Femur (tissue), 1 donor: ENCODE measurements around the gene SMOC2.

Source experiments
- DNase-seq: peaks from one replicate; pipeline ENCODE4 v3.0.0-alpha.2; 2017

SMOC2 gene

DNA sequence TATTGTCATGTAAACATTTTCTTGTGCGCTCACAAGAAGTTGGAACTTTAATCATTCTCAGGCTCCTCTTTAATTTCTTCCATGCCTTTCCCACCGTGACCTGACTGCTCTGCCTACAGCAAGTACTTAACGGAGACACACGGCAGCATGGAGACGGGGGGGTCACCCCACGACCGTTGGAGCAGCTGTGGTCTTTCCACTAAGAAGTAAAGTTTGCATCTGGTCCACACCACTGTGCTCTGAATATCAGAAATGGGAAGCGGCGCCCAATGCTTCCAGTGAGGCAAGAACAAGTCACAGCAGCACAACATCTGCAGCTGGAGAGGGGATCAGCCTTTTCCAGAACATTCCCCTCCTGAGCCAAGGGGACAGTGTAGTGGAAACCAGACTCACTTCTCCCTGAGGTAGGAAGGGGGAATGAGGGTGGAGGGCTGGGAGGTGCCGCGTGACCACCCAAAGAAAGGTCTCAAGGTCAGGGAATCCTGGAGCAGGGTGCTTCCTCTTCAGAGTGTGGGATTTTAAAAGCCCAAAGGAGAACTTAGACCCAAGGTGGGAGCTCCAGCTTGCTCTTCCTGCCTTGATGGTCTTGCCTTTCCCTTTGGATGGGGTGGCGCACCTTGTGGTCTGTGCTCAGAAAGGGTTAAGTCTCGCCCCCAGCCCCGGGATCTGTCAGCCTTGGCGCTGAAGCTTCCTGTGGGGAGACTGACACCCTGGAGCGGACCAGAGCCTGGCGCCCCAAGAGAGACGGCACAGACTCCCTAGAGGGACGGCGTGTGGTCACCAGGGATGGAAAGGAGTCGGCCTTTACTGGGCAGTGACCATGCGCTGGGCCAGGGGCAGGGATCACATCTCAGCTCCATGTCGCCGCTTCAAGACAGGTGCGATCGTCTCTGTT is 25.6 kb upstream of the SMOC2 start:
- peak; percentile 75 for DNase-seq

DNA sequence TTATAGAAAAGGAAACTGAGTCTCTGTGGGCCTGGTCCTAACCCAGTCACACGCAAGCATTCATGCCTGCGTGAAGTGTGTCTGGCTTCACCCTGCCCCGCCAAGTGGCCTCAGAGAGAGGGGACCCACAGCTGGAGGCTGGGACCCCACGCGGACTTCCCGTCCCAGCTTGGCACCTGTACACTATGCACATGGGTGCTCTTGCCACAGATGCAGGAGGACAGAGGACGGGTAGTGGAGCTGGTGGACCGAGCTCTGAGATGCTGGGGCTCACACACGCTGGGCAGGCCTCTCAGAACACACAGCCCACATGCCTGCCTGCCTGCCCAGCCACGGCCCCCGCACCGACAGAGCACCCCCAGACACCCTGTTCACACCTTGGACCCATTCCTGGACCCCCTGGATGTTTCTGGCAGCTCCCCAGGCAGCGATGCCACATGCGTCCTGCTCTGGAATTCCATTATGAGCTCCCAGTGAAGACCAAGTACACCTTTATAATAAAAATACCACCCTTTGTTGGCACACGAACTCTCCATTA is 24.9 kb upstream of the SMOC2 start:
- peak; percentile 14 for DNase-seq

DNA sequence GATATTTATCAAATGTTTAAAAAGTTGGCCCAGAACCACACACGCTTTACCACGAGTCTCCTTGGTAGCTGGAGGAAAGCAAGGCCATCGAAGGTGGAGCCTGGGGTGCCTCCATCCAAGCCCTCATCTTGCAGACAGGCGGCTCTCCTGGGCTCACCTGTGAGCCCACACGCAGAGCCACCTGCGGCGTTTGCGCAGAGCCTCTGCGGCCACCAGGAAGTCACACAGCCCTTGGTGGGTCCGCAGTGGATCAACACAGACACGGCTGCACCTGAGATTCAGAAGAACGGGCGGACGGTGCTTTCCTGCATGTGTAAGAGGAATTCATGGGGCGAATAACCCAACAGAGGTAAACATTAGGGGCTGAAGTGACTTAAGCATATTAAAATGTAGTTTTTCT is 24.5 kb upstream of the SMOC2 start:
- DNase-seq, result no peak

DNA sequence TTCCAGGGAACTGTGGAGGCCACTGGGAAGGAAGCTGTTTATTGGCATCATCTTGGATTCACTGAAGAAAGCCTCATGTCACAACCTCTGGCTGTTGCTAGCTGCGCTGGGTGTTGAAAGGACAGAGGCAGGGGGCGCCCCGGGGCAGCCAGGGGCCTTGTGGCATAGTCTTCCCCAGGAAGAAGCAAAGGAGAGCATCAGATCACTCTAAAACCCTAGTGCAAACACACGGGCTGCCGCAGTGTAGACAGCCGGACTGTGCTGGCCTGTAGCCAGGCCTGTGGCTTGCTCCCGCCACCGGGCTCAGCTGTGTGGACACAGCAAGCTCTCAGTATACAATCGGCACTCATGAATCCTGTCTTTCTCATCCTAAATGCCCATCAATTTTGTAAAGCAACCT is 23.8 kb upstream of the SMOC2 start:
- DNase-seq, result peak; percentile 49

DNA sequence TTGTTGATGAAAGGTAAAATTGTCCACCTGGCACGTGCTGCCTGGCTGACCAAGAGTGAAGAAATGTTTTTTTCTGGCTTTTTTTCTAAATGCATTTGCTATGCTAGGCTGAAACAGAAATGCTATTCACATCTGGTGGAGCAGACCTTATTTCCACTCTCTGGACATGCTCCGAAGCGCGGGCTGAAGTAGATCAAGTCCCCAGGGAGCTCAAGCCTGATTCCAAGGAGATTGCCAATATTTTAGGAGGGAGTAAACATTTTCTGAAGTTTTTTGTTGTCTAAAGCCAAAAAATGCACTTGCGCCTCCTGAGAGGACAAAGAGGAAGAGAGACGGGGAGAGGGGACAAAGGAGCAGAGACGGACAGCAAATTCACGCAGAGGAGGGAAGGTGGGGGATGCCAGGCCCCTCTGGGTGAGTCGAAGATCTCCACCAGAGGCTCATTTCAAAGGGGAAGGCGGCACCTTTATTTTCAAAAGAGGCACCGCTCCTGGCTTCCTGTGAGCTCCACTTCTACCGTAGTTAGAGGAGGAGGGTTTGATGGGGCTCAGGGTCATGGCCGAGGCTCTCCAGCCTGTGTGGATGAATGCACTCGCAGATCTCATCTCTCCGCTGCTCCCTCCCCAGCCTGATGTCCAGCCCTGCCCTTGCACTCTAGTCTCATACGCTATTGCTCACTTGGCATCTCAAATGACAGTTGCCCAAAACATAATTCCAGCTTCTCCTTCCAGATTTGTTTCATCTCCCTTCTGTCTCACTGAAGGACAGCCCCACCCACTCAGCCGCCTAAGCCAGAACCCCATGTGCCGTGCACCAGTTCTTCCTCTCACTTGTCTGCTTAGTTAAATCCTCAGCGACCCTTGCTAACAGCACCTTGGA is 23.1 kb upstream of the SMOC2 start:
- DNase-seq, result peak; percentile 51

DNA sequence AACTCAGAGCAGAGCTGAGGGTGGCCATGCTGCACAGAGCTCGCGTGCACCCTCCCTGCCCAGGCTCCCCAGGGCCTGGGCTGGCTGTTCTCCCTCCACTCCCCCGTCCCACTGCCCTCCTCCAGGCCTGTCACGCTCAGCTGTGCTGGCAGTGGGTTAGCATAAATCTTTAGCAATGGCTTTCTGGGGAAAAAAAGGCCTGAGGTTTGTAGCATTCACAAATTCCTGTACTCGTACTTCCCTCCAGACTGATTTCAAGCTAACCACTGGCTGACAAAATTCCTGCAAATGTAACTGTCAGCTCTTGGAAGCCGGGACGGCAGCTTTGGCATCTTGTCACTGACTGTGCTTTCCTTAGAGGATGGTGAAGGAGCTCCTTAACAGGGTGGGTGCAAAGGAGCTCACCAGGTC is 22.3 kb upstream of the SMOC2 start:
- peak; percentile 56 for DNase-seq

DNA sequence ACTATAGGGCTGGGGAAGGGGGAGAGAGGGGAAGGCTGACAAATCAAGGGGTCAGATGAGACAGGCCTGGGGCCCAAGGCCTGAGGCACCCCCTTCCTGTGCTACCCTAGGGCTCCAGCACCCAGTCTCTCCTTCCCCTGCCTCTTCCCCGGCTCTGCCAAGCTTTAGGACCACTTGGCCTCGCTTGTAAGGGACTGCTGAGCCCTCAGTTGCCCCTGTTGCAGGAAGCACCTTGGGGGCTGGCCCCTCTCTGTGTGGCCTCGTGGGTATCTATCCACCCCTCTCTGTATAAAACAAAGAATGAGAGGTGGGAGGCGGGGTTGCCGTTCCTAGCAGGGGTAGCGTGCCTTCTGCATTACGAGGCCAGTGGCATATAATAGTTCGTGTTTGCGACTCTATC is 21.4 kb upstream of the SMOC2 start:
- DNase-seq, result no peak

DNA sequence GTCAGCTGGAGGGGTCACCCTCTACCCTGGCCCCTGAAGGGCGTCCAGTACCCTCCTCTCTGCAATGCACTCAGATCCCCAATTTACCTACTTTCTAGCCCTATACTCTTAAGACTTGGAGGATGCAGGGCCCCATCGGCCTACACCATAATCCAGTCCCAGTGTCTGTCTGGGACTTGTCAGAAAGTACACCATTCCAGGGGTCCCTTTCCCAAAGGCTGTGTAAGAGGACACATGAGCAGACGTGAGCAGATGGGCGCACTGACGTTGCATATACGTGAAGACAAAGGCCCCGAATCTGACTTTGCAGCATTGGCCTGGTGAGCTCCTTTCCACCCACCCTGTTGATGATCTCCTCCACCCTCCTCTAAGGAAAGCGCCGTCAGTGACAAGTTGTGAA is 20.9 kb upstream of the SMOC2 start:
- DNase-seq, result no peak

DNA sequence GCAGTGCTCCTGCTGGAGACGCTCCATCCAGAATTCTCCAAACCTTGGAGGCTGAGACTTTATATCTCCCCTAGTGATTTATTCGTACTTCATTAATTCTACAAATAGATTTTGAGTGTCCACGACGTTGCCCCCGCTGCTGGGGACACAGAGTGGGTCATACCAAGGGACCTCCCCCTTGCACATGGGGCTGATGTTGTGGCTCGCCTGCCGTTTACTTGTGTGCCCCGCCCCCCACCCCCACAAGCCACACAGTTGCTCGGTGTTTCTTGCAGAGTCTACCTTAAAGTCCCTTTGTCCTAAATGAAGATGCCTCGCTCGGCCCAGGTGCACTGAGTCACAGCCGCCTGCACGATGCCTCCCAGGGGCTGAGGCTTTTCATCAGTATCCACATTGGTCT is 20.3 kb upstream of the SMOC2 start:
- no peak for DNase-seq

DNA sequence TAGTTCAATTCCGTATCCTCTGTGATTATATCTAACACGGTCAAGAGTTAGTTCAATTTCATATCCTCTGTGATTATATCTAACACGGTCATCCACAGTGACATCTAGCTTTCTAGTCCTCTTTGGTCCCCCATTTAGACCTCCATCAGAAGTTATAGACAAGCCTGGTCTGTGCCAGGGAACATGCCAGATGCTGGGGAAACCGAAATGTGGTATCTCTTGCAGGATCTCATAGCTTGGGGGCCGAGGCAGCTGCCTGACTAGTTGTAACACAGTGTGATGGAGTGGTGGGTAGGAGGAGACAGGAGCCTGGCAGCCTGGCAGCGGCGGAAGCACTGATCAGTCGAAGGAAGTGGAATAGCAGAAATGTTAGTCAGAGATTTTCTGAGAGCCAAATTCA is 13.8 kb upstream of the SMOC2 start:
- no peak for DNase-seq

DNA sequence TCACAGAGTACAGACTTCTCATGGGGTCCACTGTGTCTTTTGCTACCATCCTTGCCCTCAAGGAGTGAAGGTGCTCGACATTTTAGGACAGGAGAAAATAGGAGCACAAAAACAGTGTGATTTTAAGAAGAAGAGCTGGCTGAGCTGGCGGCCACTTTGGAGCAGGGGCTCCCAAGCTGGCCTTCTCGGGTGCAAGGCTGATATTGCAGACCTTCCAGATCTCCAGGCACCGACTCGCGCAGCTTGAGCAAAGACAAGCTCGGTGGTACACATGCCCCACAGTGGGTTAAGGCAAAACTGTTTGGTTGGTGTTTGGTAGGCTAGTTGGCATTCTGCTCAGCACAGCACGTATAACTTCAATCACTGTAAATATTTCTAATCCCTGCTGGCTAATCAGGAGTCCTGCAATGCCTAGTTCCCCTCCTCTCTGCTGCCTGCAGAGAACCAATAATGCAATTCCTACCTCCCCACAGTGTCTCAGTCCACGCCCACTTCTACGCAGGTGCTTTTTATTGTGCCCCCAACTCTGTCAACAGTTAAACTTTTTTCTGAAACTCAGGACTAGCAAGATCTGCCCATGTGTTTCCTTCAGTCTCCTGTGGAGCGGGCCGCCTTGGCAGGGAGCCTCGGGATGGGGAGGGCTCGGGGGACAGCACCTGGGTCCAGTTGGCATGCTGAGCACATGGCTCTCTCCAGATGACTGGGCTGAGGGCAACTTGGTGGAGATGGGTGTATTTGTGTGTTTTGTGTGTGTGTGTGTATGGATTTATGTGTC is 12.7 kb upstream of the SMOC2 start:
- DNase-seq, result no peak

DNA sequence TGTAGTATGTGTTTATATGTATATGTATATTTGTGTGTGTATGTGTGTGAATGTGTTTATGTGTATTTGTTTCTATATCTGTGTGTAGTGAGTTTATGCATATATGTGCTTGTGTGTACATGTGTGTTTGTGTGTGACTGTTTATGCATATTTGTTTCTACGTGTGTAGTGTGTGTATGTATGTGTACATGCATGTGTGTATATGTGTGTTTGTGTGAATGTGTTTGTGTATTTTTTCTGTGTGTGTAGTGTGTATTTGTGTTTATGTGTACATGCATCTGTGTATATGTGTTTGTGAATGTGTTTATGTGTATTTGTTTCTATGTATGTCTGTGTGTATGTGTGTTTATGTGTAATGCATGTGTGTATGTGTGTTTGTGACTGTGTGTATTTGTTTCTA is 12.1 kb upstream of the SMOC2 start:
- DNase-seq, result no peak

DNA sequence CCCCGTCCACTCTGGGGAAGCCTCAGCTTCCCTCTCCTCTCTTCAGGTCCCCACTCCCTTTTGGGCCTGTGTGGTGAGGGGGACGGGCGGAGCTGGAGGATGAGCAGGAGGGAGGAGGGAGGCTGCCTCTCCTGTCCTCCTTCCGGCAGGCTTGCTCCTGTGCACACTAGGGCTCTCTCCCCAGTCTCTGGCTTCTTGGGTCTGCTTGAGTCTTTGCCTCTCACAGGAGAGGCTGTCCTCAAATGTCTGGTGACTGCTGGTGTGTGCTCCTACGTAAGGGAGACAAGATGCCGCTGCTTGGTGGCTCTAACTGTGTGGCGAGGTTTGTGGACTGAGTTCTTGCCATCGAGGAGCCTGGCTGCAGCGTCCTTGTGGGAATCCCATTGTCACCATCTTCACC is 8.8 kb upstream of the SMOC2 start:
- no peak for DNase-seq

DNA sequence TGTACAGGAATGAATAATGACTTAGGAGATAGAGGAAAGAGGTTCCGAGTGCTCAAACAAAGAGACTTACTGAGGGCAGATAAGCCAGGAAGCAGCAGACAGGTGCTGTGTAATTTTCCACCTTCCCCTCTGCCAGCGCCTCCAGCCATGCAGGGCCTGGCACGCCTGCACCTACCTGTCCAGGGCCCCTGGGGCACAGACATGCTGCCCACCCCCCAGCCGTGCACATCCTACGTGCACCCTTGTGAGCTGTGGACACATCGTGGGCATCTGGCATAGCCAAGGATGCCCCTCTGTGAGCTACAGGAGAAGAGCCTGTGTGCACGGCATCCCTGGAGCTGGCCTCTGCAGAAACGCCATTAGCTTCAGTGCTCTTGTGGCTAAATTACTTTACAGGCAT is 7.1 kb upstream of the SMOC2 start:
- no peak for DNase-seq

DNA sequence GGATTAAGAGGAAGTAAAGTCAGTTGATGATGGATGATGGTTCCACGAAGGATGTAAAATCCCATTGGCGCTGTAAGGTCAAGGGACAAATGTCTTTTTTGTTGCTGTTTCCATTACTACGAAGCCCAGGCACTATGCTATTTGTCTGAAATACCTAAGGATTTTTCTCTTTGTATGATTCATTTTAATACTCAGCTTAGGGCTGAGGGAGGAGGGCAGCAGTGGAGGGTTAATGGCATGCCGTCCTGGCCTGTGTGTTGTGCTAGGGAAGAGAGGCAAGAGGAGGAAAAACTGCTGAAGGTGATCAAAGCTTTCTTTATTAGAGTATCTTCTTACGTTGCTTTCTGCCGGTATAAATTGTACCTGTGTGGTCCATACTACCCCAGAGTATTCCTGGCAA is 6.5 kb upstream of the SMOC2 start:
- DNase-seq, result no peak

DNA sequence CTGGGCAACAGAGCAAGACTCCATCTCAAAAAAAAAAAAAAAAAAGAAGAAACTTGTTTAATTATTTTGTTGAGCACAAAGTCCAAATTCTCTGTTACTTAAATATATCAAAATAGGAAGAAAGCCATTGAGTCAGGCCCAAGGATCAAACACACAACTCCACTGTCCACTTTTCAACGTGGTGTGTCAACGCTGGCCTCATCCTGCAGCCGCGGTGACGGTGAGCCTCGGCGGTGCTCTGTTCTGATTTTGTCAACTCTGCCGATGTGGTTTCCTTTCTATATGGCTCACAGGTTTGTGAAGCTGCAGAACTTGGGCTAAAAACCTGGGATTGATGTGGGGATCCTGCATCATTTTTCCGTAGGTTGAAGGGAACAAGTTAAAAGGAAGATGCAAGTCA is 3.2 kb upstream of the SMOC2 start:
- DNase-seq, result no peak

DNA sequence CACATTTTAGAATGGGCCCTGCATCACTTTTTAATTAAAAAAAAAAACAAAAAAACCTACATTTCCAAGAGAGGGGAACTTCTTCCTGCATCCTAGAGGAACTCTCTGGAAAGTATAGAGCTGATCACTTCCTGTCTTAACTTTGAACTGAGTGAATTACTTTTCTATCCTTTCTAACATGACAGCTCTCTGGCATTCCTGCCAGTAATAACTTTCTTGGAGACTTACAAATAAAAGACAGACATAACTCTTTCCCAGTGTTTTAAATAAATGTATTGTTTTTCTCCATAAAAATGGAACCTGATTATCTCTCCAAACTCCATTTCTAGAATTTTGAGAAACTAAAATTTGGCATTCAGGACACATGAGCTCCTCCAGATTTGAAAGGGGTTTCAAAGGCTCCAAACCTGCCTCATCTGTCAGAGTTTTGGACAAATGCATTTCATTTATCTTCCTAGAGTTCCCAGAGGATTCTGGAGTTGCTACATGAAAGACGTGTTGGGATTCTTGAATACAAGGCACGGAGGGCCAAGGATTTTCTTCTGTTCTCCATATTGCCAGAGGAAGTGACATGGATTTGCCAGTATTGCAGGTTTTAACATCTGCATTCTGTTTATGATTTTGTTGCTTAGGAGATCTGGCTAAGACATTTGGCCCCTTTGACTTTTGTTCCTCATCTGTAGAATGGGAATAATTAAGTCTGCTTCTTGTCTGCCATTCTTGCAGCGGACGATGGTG is 2.0 kb upstream of the SMOC2 start:
- no peak for DNase-seq

DNA sequence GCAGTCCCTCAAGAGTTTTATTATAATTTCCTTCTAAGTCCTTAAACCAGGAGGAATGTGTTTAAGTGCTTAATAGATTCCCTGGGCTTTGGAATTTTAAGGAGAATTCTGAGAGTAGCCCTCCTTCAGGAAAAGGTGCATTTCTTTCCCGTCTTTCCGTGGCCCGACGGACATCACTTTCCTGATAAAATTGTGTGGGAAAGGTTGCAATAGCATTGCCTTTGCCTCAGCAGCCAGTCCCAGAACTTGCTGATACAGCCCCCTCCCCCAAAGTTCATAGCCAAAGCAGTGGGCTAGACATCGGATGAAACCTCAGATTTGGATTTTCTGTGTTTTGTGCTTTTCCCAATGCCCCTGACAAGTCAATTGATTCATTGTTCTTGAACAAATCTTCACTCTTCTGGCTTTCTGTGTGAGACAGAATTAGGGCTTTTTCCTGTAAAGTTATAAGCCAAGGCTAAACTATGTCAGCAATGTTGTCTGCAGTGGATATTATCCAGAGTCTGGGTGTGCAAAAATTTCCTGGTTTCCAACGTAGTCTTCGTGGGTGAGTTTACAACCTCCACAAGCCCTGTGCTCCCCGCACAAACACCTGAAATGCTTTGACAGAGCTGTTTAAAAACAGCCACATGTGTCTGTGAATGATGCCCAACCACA is 1.1 kb upstream of the SMOC2 start:
- DNase-seq, result no peak

DNA sequence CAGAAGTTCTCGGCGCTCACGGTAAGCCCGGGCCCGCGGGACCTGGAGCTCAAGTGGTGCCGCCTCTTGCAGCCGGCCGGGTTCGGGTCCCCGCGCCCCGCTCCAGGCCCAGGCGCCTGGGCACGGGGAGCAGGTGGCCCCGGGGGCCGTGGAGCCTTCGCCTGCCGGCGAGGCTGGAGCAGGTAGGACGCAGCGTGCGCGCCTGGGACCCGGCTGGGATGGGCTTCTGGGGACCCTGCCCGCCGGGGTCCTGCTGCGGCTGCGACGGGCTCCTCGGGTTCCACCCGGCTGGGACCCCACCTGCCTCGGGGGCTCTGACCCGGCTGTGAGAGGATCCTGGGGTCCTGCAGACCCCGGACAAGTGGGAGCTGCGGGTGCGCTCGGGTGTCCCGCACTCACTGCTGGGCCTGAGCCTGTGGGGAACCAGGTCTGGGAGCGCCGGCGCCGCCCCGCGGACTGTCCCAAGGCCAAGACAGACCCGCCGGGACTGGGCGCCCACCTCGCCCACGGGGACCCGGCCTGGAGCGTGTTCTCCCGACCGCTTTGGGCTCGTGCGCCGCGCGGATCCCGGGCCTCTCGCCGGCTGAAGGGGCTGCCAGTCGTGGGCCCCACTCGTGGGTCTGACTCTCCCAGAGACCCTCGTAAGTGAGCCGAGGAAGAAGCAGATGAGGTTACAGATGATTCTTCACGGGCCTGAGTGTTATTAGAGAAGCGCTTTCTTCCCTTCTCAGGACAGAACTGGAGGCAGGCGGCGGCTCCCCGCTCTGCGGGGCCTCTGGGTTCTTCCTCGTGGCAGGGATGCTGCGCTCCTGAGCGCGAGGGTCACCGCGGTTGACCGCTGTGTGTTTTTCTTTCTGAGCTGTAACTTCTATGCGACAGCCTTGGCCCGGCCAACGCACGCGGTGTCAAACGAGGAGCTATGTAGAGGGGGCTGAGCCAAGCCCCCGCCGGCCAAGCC is 729 bp downstream of the SMOC2 start:
- peak; percentile 57 for DNase-seq

DNA sequence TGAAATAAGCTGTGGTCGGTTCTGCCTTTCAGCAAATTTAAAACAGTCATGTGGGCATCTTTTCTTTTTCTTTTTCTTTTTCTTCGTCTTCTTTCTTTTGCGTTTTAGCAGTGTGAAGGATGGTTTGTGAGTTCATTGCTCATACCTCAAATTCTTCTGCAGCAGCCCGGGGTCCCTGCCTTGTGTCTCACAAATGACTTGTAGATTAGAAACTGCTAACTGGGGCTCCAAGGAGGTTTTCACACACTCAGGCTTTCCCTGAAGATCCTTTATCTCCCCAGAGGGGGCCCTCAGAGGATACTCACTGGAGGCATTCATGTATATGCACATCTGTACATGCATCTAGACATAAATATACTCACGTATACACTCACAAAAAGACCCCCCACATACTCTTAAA is 1.7 kb downstream of the SMOC2 start:
- no peak for DNase-seq

DNA sequence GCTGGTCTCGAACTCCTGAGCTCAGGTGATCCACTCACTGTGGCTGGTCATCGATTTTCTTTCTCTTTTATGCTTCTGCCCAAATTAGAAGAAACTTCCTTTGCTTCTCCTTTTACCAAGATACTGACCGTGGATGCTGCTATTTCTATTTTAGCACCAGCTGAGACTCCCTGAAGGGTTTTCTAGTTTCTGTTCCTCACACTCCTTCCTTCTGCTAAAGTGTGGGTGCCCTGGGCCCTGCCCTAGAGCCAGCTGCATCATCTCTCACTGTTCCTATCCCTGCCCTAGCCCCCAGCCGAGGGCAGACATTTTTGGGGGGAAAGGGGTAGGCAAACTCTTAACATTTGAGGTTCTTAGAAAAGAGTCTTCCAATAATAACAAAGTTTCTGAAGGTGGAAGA is 6.3 kb downstream of the SMOC2 start:
- no peak for DNase-seq
